ENCODE data around the gene PFKP. TPM values are rescaled to one million over a fixed set of nuclear protein-coding genes. Genes with fewer than 3 reads are reported as not detected.

The PFKP gene
- total RNA-seq, 1 donor from 2014 or later: 52.3 TPM

- Mint-ChIP-seq H3K9me3 (ENCODE audit: unreplicated experiment) (no peaks in the 10 kb centered on the region), H3K4me1 (ENCODE audit: unreplicated experiment) (peaks cover 2% of the 10 kb centered on the region), H3K27me3 (ENCODE audit: unreplicated experiment) (peaks cover 3% of the 10 kb centered on the region), H3K36me3 (ENCODE audit: low read depth, unreplicated experiment) (peaks cover 3% of the 10 kb centered on the region), H3K27ac (ENCODE audit: unreplicated experiment) (no peak overlapping the region), H3K4me3 (ENCODE audit: unreplicated experiment) (no peak overlapping the region)
- no peak for DNase-seq (ENCODE audit: low spot score)
- no peak for TF ChIP-seq CTCF (IDR thresholded peaks at IDR 0.05; ENCODE audit: unreplicated experiment)
These were observed 10.7 kb downstream of the PFKP start for GRCh38 chr10:3077940-3078630.

DNA sequence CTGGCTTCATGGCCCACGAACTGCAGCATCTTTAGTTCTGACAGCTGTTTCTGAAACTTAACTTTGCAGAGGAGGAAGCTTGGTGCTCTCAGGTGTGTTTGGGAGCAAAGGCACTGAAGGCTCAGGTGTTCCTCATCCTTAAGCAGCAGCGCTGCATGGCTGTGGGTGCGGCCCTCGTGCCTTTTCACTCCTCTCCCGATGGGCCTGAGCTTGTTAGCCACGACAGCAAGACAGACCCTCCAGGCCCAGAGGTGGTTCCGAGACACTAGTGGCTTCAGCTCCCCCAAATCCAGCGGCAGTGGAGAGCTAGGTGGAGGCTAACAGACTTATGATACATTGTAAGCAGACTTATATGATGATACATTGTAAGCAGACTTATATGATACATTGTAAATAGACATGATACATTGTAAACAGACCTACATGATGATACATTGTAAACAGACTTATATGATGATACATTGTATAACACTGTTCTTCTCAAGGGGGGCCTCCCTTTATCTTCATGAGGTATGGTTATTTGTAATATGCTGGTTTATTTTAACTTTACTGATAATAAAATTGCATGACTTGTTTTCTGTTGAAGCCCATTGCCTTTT is 14.1 kb downstream of the PFKP start:
- no peak overlapping the region for H3K4me3 Mint-ChIP-seq (ENCODE audit: unreplicated experiment)
- DNase-seq (ENCODE audit: low spot score): no peak
- no peak overlapping the region for H3K27ac Mint-ChIP-seq (ENCODE audit: unreplicated experiment)
- peaks cover 13% of the 10 kb centered on the region for H3K36me3 Mint-ChIP-seq (ENCODE audit: low read depth, unreplicated experiment)
- TF ChIP-seq CTCF (IDR thresholded peaks at IDR 0.05; ENCODE audit: unreplicated experiment): no peak
- peaks cover under 1% of the 10 kb centered on the region for H3K27me3 Mint-ChIP-seq (ENCODE audit: unreplicated experiment)
- peaks cover 7% of the 10 kb centered on the region for H3K4me1 Mint-ChIP-seq (ENCODE audit: unreplicated experiment)
- no peaks in the 10 kb centered on the region for H3K9me3 Mint-ChIP-seq (ENCODE audit: unreplicated experiment)

- no peak overlapping the region for H3K27ac Mint-ChIP-seq (ENCODE audit: unreplicated experiment)
- no peak for TF ChIP-seq CTCF (IDR thresholded peaks at IDR 0.05; ENCODE audit: unreplicated experiment)
- no peak overlapping the region for H3K4me3 Mint-ChIP-seq (ENCODE audit: unreplicated experiment)
- DNase-seq (ENCODE audit: low spot score): no peak
- no peaks in the 10 kb centered on the region for H3K9me3 Mint-ChIP-seq (ENCODE audit: unreplicated experiment)
- peaks cover 13% of the 10 kb centered on the region for H3K36me3 Mint-ChIP-seq (ENCODE audit: low read depth, unreplicated experiment)
- peaks cover 9% of the 10 kb centered on the region for H3K4me1 Mint-ChIP-seq (ENCODE audit: unreplicated experiment)
- no peaks in the 10 kb centered on the region for H3K27me3 Mint-ChIP-seq (ENCODE audit: unreplicated experiment)
These were observed 14.9 kb downstream of the PFKP start for GRCh38 chr10:3082290-3082689.

DNA sequence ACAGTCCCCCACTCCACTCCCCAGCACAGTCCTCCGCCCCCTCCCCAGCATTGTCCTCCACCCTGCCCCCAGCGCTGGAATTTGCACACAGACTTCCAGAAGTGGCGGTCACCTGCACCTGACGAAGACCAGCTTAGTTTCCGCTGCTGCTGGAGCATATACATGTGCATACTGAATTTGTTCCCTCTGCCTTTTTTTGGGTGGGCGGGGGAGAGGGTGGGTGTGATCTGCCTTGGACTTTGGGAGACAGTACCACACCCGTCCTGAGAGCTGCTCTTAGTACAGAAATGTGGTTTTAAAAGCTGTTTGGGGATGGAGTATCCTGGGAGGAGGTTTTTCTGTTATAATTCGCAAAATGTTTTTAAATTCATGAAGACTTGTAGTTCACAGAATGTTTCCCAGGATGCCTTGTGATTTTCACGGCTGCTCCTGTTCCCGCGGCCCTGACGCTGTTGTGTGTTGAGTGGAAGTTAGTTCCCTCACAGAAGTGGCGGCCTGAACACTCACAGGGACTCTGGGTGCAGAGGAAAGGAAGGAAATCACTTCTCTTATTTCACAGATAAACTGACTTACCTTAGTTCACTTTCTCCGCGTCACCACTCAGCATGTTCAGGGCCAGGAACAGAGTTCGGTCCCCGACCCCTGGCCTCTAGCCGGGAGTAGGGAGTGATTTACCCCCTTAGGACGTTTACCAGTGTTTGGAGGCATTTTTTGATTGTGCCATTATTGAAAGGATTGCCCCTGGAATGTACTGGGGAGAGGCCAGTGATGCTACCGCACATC is 18.6 kb downstream of the PFKP start:
- Mint-ChIP-seq H3K9me3 (ENCODE audit: unreplicated experiment) (no peaks in the 10 kb centered on the region), H3K4me3 (ENCODE audit: unreplicated experiment) (peak overlapping the region; percentile 15), H3K36me3 (ENCODE audit: low read depth, unreplicated experiment) (peaks cover 13% of the 10 kb centered on the region), H3K27ac (ENCODE audit: unreplicated experiment) (peak overlapping the region; percentile 24), H3K27me3 (ENCODE audit: unreplicated experiment) (no peaks in the 10 kb centered on the region), H3K4me1 (ENCODE audit: unreplicated experiment) (peaks cover 11% of the 10 kb centered on the region)
- no peak for TF ChIP-seq CTCF (IDR thresholded peaks at IDR 0.05; ENCODE audit: unreplicated experiment)
- DNase-seq (ENCODE audit: low spot score): no peak

Data from endothelial cell (in vitro differentiated cells).